Loucy (cell line): ENCODE measurements around the gene CACNA1I.

Experiments used
- H2AFZ ChIP-seq: fragments of 200-600 bp; sonication (generic); 2 replicates; pipeline ENCODE4 v1.6.0; 2016; ENCODE audit warnings: antibody characterized with exemption, mild to moderate bottlenecking, low read length, moderate library complexity
- H3F3A ChIP-seq: fragments of 200-600 bp; 2 replicates; pipeline ENCODE4 v1.6.0; 2016; ENCODE audit warnings: antibody characterized with exemption, low read depth, mild to moderate bottlenecking
- H3K27me3 ChIP-seq: fragments of 200-600 bp; sonication (generic); 2 replicates; pipeline ENCODE4 v1.6.1; 2014; ENCODE audit warnings: low read length, mild to moderate bottlenecking; ENCODE audit not compliant: insufficient read depth, poor library complexity, severe bottlenecking
- H3K36me3 ChIP-seq: fragments of 200-600 bp; sonication (generic); 2 replicates; pipeline ENCODE4 v1.6.1; 2016; ENCODE audit warnings: low read length; ENCODE audit not compliant: insufficient read depth
- H3K4me1 ChIP-seq: fragments of 200-600 bp; sonication (generic); 2 replicates; pipeline ENCODE4 v1.5.1; 2014; ENCODE audit warnings: low read length, mild to moderate bottlenecking; ENCODE audit not compliant: insufficient read depth, poor library complexity, severe bottlenecking
- H3K4me2 ChIP-seq: fragments of 200-600 bp; sonication (generic); 2 replicates; pipeline ENCODE4 v1.6.0; 2014; ENCODE audit warnings: antibody characterized with exemption, low read length, low read depth, mild to moderate bottlenecking; ENCODE audit not compliant: poor library complexity, severe bottlenecking
- H3K4me3 ChIP-seq: fragments of 200-600 bp; sonication (generic); 2 replicates; pipeline ENCODE4 v1.5.1; 2014; ENCODE audit warnings: low read length, mild to moderate bottlenecking, mixed read lengths; ENCODE audit not compliant: poor library complexity, severe bottlenecking
- H3K79me2 ChIP-seq: fragments of 200-600 bp; sonication (generic); 2 replicates; pipeline ENCODE4 v1.6.1; 2014; ENCODE audit warnings: low read length; ENCODE audit not compliant: insufficient read depth
- H3K9ac ChIP-seq: fragments of 200-600 bp; sonication (generic); 2 replicates; pipeline ENCODE4 v1.6.0; 2014; ENCODE audit warnings: mild to moderate bottlenecking, low read depth, low read length, moderate library complexity; ENCODE audit not compliant: poor library complexity, severe bottlenecking
- H3K9me2 ChIP-seq: fragments of 200-600 bp; sonication (generic); replicated peaks from 2 replicates; pipeline ENCODE4 v1.6.1; 2016; ENCODE audit warnings: low read depth, low read length, mixed read lengths
- H3K9me3 ChIP-seq: fragments of 200-600 bp; sonication (generic); 2 replicates; pipeline ENCODE4 v1.6.1; 2014; ENCODE audit warnings: mild to moderate bottlenecking, antibody characterized with exemption, low read length, low read depth; ENCODE audit not compliant: insufficient read depth
- H4K20me1 ChIP-seq: fragments of 200-600 bp; sonication (generic); 2 replicates; pipeline ENCODE4 v1.6.0; 2014; ENCODE audit warnings: antibody characterized with exemption, low read length, mild to moderate bottlenecking; ENCODE audit not compliant: insufficient read depth, poor library complexity, severe bottlenecking
- EZH2phosphoT487 ChIP-seq: fragments of 200-600 bp; IDR thresholded peaks from 2 replicates; pipeline ENCODE4 v1.6.1; 2018; ENCODE audit warnings: antibody characterized with exemption, mild to moderate bottlenecking, moderate library complexity, borderline replicate concordance
- TF ChIP-seq, protein P1 (sequence below): fragments of 200-600 bp; sonication (generic); conservative IDR thresholded peaks from 2 replicates; pipeline ENCODE4 v1.5.1; 2014; ENCODE audit warnings: mild to moderate bottlenecking, antibody characterized with exemption, low read length

Gene CACNA1I

DNA sequence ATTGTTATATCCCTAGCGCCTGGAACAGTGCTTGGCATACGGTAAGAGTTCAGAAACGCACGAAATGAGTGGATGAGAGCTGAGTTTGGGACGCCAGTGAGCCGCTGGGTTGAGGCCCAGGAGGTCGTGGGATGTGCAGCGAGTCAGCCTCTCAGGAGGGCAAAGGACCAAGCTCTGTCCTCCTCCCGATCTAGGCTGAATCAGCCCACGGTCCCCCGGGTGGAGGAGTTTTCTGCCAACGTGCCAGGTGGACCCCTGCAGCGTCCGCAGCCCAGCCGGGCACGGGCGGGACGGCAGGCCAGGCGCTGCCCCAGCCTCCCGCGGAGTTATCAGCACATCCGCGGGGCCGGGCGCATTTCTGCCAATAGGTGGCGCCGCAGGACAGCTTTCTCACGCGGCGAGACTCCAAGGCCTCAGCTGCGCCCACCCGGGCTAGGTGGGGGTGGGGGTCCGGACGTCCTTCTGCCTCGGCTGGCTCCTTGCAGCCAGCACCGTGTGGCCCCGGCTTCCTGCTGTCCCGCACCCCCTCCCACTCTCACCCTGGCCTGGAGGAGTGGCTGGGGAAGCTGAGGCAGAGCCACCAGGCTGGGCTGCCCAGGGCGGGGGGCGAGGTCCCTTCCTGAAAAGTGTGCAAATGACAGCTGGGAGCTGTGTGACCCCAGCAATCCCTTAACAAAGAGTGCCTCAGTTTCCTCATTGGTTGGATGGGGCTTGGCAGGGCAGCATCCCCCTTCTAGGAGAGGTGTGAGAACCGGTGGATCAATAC is 35.8 kb upstream of the CACNA1I start:
- H3K9ac ChIP-seq = peak overlapping the region; percentile 3
- H3K4me1 ChIP-seq = peaks cover 27% of the 10 kb centered on the region
- no peak for TF ChIP-seq EZH2phosphoT487
- TF ChIP-seq, protein P1, sequence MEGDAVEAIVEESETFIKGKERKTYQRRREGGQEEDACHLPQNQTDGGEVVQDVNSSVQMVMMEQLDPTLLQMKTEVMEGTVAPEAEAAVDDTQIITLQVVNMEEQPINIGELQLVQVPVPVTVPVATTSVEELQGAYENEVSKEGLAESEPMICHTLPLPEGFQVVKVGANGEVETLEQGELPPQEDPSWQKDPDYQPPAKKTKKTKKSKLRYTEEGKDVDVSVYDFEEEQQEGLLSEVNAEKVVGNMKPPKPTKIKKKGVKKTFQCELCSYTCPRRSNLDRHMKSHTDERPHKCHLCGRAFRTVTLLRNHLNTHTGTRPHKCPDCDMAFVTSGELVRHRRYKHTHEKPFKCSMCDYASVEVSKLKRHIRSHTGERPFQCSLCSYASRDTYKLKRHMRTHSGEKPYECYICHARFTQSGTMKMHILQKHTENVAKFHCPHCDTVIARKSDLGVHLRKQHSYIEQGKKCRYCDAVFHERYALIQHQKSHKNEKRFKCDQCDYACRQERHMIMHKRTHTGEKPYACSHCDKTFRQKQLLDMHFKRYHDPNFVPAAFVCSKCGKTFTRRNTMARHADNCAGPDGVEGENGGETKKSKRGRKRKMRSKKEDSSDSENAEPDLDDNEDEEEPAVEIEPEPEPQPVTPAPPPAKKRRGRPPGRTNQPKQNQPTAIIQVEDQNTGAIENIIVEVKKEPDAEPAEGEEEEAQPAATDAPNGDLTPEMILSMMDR = peak; percentile 90
- H3K36me3 ChIP-seq = 0 out of 2 replicates have a peak, but pooled peaks cover 4% of the 10 kb centered on the region
- no peaks in the 10 kb centered on the region for H3F3A ChIP-seq
- H3K9me2 ChIP-seq = no peaks in the 10 kb centered on the region
- no peaks in the 10 kb centered on the region for H3K27me3 ChIP-seq
- peaks cover 15% of the 10 kb centered on the region for H4K20me1 ChIP-seq
- peak overlapping the region; percentile 82 for H2AFZ ChIP-seq
- H3K4me3 ChIP-seq = peak overlapping the region; percentile 22
- H3K4me2 ChIP-seq = peak overlapping the region; percentile 58
- peaks cover 28% of the 10 kb centered on the region for H3K79me2 ChIP-seq
- no peaks in the 10 kb centered on the region for H3K9me3 ChIP-seq

DNA sequence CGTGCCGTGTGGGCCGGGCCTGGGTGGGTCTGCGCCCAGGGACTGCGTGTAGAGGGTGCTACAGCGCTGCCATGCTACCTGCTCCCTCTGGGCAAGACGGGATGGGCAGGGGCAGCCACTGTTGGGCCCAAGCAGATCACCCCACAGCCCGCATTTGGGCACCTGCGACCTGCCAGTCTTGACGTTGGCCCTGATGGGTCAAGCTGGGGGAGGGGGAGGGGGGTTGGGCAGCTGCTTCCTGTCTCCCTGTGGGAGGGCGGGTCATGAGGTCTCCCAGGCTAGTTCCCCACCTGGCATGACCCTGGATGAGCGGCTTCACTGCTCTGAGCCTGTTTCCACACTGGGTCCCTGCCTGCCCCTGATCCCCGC is 35.2 kb upstream of the CACNA1I start:
- TF ChIP-seq, protein P1 = no peak
- TF ChIP-seq EZH2phosphoT487 = no peak
- H3K4me3 ChIP-seq = no peak overlapping the region
- H3K79me2 ChIP-seq = peaks cover 22% of the 10 kb centered on the region
- H3K4me1 ChIP-seq = peaks cover 21% of the 10 kb centered on the region
- no peaks in the 10 kb centered on the region for H3K36me3 ChIP-seq
- no peaks in the 10 kb centered on the region for H3F3A ChIP-seq
- H2AFZ ChIP-seq = peak overlapping the region; percentile 29; the same call in 1 of the 2 replicates
- H3K9me3 ChIP-seq = no peaks in the 10 kb centered on the region
- H3K4me2 ChIP-seq = peak overlapping the region; percentile 58
- H3K9ac ChIP-seq = peak overlapping the region; percentile 3
- H3K27me3 ChIP-seq = no peaks in the 10 kb centered on the region
- no peaks in the 10 kb centered on the region for H3K9me2 ChIP-seq
- H4K20me1 ChIP-seq = peaks cover 9% of the 10 kb centered on the region

DNA sequence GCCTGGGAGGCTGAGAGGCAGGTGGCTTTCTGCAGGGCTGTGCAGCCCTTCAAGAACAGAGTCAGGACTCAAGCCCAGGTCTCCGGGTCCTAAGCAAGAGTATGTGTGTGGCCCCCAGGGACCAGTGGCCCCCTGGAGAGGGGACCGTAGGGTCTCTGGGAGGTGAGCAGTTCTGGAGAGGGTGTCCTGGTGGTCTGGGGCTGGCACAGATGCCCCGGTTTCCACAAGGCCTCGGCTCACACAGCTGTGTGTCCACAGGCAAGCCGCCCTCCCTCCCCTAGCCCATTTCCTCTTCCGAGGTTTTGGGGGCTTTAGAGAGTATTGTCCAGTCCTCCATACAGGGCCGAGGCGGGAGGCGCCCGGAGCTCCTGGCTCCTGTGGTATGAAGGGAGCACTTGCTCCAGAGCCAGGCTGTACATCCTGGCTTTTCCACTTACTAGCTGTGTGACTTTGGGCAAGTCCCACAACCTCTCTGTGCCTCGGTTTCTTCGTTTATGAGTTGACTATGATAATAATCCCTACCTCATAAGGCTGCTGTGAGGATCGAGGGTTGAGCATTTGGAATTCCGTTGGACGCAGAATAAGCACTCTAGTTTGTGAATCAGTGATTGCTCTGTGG is 34.6 kb upstream of the CACNA1I start:
- Histone ChIP-seq H3K9ac (no peak overlapping the region), H2AFZ (no peak overlapping the region), H3K36me3 (no peaks in the 10 kb centered on the region), H3K4me3 (no peak overlapping the region), H3K4me2 (no peak overlapping the region), H3K79me2 (peaks cover 16% of the 10 kb centered on the region), H3K4me1 (peaks cover 16% of the 10 kb centered on the region), H3F3A (no peaks in the 10 kb centered on the region), H4K20me1 (peaks cover 6% of the 10 kb centered on the region), H3K9me2 (no peaks in the 10 kb centered on the region), H3K27me3 (no peaks in the 10 kb centered on the region), H3K9me3 (no peaks in the 10 kb centered on the region)
- no peak for TF ChIP-seq EZH2phosphoT487
- TF ChIP-seq, protein P1 = no peak
